K562 (cell line): ENCODE data around the gene EVC. TPM values are rescaled to one million over a fixed set of nuclear protein-coding genes. Genes with fewer than 3 reads are reported as not detected.
A peak's percentile ranks its signal among the peaks of the same experiment; 100 is the strongest.

Experiments used
- ATAC-seq: fragments of 200-7000 bp; cut with Tn5 transposase; 3 replicates; pipeline ENCODE4 v1.9.1; 2020; ENCODE audit warnings: moderate library complexity
- BruUV-seq: library from RNA; stranded (reverse); fragments of 400-500 nt; replicated peaks from 2 replicates; lab custom pipeline; 2021; lab: Mats Ljungman, UMichigan
- CTCF ChIA-PET: fragments of 300-600 bp; formaldehyde crosslinking; extraction: SDS; loops from one replicate; lab custom pipeline; 2021; ENCODE audit warnings: low intra/inter-chr PET ratio; lab: Yijun Ruan, JAX
- POLR2A ChIA-PET: fragments of 300-600, 350-650 bp; sonication (Branson Sonifier 250); formaldehyde crosslinking; extraction: SDS; loops from one replicate; lab custom pipeline; 2021; ENCODE audit warnings: antibody characterized with exemption, inconsistent platforms; lab: Yijun Ruan, JAX
- DNase-seq, 4 experiments: peaks; one replicate each; pipeline versions ENCODE4 v3.0.0 to v3.0.0-alpha.2; 2011 to 2018; ENCODE audit warnings: low spot score in 3 of 4, mixed read lengths in 3 of 4; ENCODE audit errors: extremely low read depth in 1 of 4
- FAIRE-seq: peaks from 2 replicates; lab custom pipeline; 2011; peaks lifted over from hg19 to GRCh38; lab: Jason Lieb, UNC
- H2AFZ ChIP-seq: 2 replicates; pipeline ENCODE4 v1.6.0; 2011; ENCODE audit warnings: low read depth, low read length, control low read depth, inconsistent platforms
- H3K27ac ChIP-seq: fragments of 200-600 bp; 3 replicates; pipeline ENCODE4 v1.8.0; 2011; ENCODE audit warnings: low read depth, mild to moderate bottlenecking, control low read depth, inconsistent platforms, low read length, moderate library complexity, mixed read lengths; ENCODE audit errors: extremely low read depth
- H3K27me3 ChIP-seq, 2 experiments: fragments of 300-600 bp in 1 of 2; 2 replicates in 1 of 2; 3 replicates in 1 of 2; pipeline versions ENCODE4 v1.6.0 to v1.8.0; 2011; ENCODE audit warnings: inconsistent platforms in 2 of 2, low read length in 2 of 2, mild to moderate bottlenecking in 1 of 2, mixed read lengths in 1 of 2, moderate library complexity in 1 of 2; ENCODE audit not compliant: control insufficient read depth in 2 of 2, insufficient read depth in 2 of 2
- H3K36me3 ChIP-seq: fragments of 300-600 bp; 3 replicates; pipeline ENCODE4 v1.8.0; 2011; ENCODE audit warnings: mild to moderate bottlenecking, low read length, inconsistent platforms; ENCODE audit not compliant: control insufficient read depth, insufficient read depth
- H3K4me1 ChIP-seq, 2 experiments: fragments of 200-600 bp in 1 of 2; replicated peaks in 1 of 2; 2 replicates in 1 of 2; 3 replicates in 1 of 2; pipeline versions ENCODE4 v1.5.1 to v1.8.0; 2011; ENCODE audit warnings: inconsistent platforms in 2 of 2, low read length in 2 of 2, mild to moderate bottlenecking in 1 of 2, mixed read lengths in 1 of 2, moderate library complexity in 1 of 2; ENCODE audit not compliant: control insufficient read depth in 2 of 2, insufficient read depth in 2 of 2
- H3K4me2 ChIP-seq: 2 replicates; pipeline ENCODE4 v1.6.1; 2011; ENCODE audit warnings: low read length, control low read depth, inconsistent platforms, mixed read lengths; ENCODE audit not compliant: insufficient read depth
- H3K4me3 ChIP-seq: fragments of 200-600 bp; sonication (generic), shearing (Covaris generic); 2 replicates; pipeline ENCODE4 v1.5.1; 2016; ENCODE audit warnings: control low read depth, inconsistent platforms
- H3K79me2 ChIP-seq: fragments of 200-600 bp; 3 replicates; pipeline ENCODE4 v1.8.0; 2011; ENCODE audit warnings: low read length, inconsistent platforms; ENCODE audit not compliant: control insufficient read depth, insufficient read depth
- H3K9ac ChIP-seq, 2 experiments: 2 replicates each; pipeline versions ENCODE4 v1.6.0 to v1.6.1; 2011; ENCODE audit warnings: low read depth in 2 of 2, low read length in 2 of 2, control low read depth in 1 of 2, inconsistent platforms in 1 of 2, mild to moderate bottlenecking in 1 of 2, mixed read lengths in 1 of 2; ENCODE audit not compliant: insufficient read depth in 1 of 2
- H3K9me1 ChIP-seq: one replicate; pipeline ENCODE4 v1.6.0; 2011; ENCODE audit warnings: inconsistent platforms, mild to moderate bottlenecking, low read length, moderate library complexity; ENCODE audit not compliant: control insufficient read depth, insufficient read depth
- H3K9me3 ChIP-seq: replicated peaks from 2 replicates; pipeline ENCODE4 v1.5.1; 2011; ENCODE audit warnings: low read depth, low read length, inconsistent platforms; ENCODE audit not compliant: control insufficient read depth, insufficient read depth
- H4K20me1 ChIP-seq: replicated peaks from 2 replicates; pipeline ENCODE4 v1.6.1; 2011; ENCODE audit warnings: low read length, inconsistent platforms, mixed read lengths; ENCODE audit not compliant: control insufficient read depth, insufficient read depth
- BCOR ChIP-seq: fragments of 450-650 bp; IDR thresholded peaks from 2 replicates; pipeline ENCODE4 v1.6.1; 2016
- DPF2 ChIP-seq: fragments of 450-650 bp; IDR thresholded peaks from 2 replicates; pipeline ENCODE4 v1.6.1; 2016
- KAT7 ChIP-seq: sonication (generic); formaldehyde crosslinking; IDR thresholded peaks from 2 replicates; pipeline ENCODE4 v1.8.0; 2022; ENCODE audit warnings: missing genetic modification reagents, mild to moderate bottlenecking, borderline replicate concordance
- MECOM ChIP-seq: fragments of 250-450 bp; sonication (Bioruptor Pico); IDR thresholded peaks from 2 replicates; pipeline ENCODE4 v1.8.0; 2022; ENCODE audit warnings: inconsistent platforms
- MLX ChIP-seq, 2 experiments: fragments of 450-650 bp in 1 of 2; sonication (generic) in 1 of 2; formaldehyde crosslinking; conservative IDR thresholded peaks; 2 replicates each; pipeline versions ENCODE4 v1.4.0 to v1.8.1; 2020 to 2022; ENCODE audit warnings: mild to moderate bottlenecking in 1 of 2, missing genetic modification reagents in 1 of 2
- NBN ChIP-seq: fragments of 450-650 bp; IDR thresholded peaks from 2 replicates; pipeline ENCODE4 v1.6.1; 2016; ENCODE audit warnings: low read depth, mild to moderate bottlenecking
- SMARCE1 ChIP-seq: fragments of 450-650 bp; IDR thresholded peaks from 2 replicates; pipeline ENCODE4 v1.7.1; 2016; ENCODE audit warnings: mild to moderate bottlenecking
- ZNF133 ChIP-seq: fragments of 250-450 bp; sonication (Bioruptor Pico); IDR thresholded peaks from 2 replicates; pipeline ENCODE4 v1.4.0; 2020; ENCODE audit warnings: mild to moderate bottlenecking
- ZNF395 ChIP-seq: fragments of 200-800 bp; sonication (Bioruptor generic); IDR thresholded peaks from 2 replicates; pipeline ENCODE4 v1.6.1; 2017; ENCODE audit warnings: missing genetic modification characterization, missing compliant biosample characterization
- ZNF408 ChIP-seq: fragments of 250-450 bp; sonication (Bioruptor Pico); IDR thresholded peaks from 2 replicates; pipeline ENCODE4 v1.4.0; 2020; ENCODE audit warnings: low read depth, mild to moderate bottlenecking, moderate library complexity
- WGBS: fragments of 100-300 bp; shearing (Covaris generic); methylation state at CpG from one replicate; pipeline ENCODE4 v1.1.6; 2016; ENCODE audit warnings: low coverage, mixed read lengths; ENCODE audit not compliant: insufficient coverage; ENCODE audit errors: missing lambda C conversion rate; 5-methylcytosine and 5-hydroxymethylcytosine counted together
- in situ Hi-C: fragments of 300-500 bp; cut with MboI; formaldehyde crosslinking; loops from 4 replicates; pipeline ENCODE4 v1.15.0; 2018; ENCODE audit warnings: inconsistent platforms, mixed read lengths
- intact Hi-C: fragments of 100-400 bp; cut with micrococcal nuclease; formaldehyde crosslinking; loops from 2 replicates; pipeline ENCODE4 v1.14.2; 2022
- polyA plus RNA-seq, 8 experiments: library from polyadenylated mRNA; depleted of rRNA in 4 of 8; stranded (reverse) in 5 of 8; unstranded in 3 of 8; fragments of >200 nt; fragmentation: Nextera tagmentation in 2 of 8; fragmentation: Illumina TruSeq in 1 of 8; extraction: Ambion mirVana in 2 of 8; extraction: Trizol in 1 of 8; gene quantifications; 2 replicates each; pipeline versions ENCODE4 v1.2.1 to v1.2.3, GENCODE V29; 2011 to 2014; ENCODE audit warnings: inconsistent platforms in 1 of 8, missing spikeins in 1 of 8
- total RNA-seq, 7 experiments: library from RNA; depleted of rRNA in 6 of 7; stranded (reverse); fragments of >200 nt in 6 of 7; fragmentation: Illumina TruSeq in 2 of 7; extraction: Trizol in 2 of 7; gene quantifications; 2 replicates each; pipeline versions ENCODE4 v1.2.1 to v1.2.3, GENCODE V29; 2011 to 2021; ENCODE audit warnings: low replicate concordance in 1 of 7

EVC gene
- total and polyA plus RNA-seq, 9 of the 15 experiments (the other 6 are each of a cell fraction or from before 2014, with no cell fraction given), result 0.03 to 3.2 (median 1.1) TPM

- no peak overlapping the region for H3K4me2 ChIP-seq
- WGBS, result 0% methylated on average over 1 of the region's 1 CpG
Observed at GRCh38 chr4:5662555-5662954, 48.4 kb upstream of the EVC start.

More at GRCh38 chr4:5662555-5662954, 48.4 kb upstream of the EVC start:
- no peak overlapping the region for H3K4me3 ChIP-seq
- no peaks in the 10 kb centered on the region for H3K4me1 ChIP-seq
- no peaks in the 10 kb centered on the region for H3K36me3 ChIP-seq
- DNase-seq, result peak in 1 of 4 experiments; percentile 10
- no TSS peak for BruUV-seq
- H2AFZ ChIP-seq, result no peak overlapping the region
- no peaks in the 10 kb centered on the region for H3K79me2 ChIP-seq
- H3K9me1 ChIP-seq, result no peaks in the 10 kb centered on the region
- POLR2A ChIA-PET, result no interaction called here
- intact Hi-C loops (no loop called here), in situ Hi-C loops (no loop called here)
- H3K9me3 ChIP-seq, result no peaks in the 10 kb centered on the region
- H3K27me3 ChIP-seq, result no peaks in the 10 kb centered on the region
- H3K9ac ChIP-seq, result no peak overlapping the region
- TF ChIP-seq ZNF133 (CRISPR knock-in tag), result no peak
- TF ChIP-seq NBN, result no peak
- no peak for TF ChIP-seq MLX (CRISPR knock-in tag; conservative IDR thresholded peaks at IDR 0.05)
- no peak for TF ChIP-seq ZNF395 (CRISPR knock-in tag)
- TF ChIP-seq BCOR, result no peak
- TF ChIP-seq ZNF408 (CRISPR knock-in tag), result no peak
- TF ChIP-seq MECOM (CRISPR knock-in tag), result no peak
- TF ChIP-seq KAT7 (CRISPR knock-in tag), result no peak
- no peak for TF ChIP-seq SMARCE1
- no peak for TF ChIP-seq DPF2
- no peaks in the 10 kb centered on the region for H4K20me1 ChIP-seq
- FAIRE-seq, result no peak
- CTCF ChIA-PET, result no interaction called here
- ATAC-seq, result no peak
- H3K27ac ChIP-seq, result no peak overlapping the region
